Fibroblast of skin of back (primary cell): ENCODE data around the gene FAIM2.

Source experiments
- DNase-seq: peaks from one replicate; pipeline ENCODE4 v3.0.0-alpha.2; 2013

The FAIM2 gene

DNA sequence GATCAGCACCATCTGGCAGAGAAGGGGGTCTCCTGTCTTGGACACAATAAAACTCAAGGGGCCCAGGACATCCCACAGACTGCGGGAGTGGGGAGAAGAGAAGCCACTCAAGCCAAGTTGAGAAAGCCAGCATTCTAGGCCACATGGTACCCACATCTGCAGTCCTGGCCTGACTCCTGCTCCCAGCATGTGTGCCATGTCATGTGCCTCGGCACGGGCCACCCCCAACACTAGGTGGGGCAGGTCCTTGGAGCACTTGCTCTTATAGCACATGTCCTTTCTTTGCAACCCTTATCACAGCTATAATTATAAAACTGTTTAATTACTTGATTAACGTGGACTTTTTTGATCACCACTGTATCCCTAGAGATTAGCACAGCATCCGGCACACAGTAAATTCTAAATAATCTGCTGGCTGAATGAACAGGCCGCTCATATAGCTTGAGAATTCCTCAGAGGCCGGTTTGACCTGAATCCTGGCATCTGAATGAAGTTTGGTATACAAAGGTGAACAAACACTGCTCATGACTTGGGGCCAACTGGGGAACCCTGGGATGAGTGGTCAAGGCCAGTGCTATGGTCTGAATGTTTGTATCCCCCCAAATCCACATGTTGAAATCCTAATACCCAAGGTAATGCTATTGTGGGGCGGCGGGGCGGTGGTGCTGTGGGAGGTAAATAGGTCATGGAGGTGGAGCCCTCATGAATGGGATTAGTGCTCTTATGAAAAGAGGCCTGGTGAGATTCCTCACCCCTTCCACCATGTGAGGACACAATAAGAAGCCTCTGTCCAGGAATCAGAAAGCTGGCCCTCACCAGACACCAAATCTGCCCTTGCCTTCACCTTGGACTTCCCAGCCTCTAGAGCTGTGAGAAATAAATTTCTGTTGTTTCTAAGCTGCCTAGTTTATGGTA, 82.1 kb downstream of the FAIM2 start:
- DNase-seq, result no peak

DNA sequence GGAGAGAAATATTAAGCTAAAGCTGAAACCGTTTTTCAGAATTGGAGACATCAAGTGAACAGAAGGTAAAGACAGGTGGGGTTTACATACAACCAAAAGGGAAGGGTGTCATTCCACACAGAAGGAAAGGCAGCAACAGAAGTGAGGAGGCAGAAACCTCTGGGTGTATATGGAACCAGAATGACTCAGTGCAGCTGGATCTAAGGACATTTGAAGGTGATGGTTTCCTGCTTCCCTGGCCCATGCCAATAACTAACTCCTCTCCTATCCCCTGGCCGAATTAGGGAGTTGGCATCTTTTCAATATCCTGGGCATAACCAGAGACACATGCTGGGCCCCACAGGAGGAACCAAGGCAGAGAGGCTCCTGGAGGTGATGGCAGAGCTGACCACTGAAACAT, 83.9 kb downstream of the FAIM2 start:
- DNase-seq, result no peak

DNA sequence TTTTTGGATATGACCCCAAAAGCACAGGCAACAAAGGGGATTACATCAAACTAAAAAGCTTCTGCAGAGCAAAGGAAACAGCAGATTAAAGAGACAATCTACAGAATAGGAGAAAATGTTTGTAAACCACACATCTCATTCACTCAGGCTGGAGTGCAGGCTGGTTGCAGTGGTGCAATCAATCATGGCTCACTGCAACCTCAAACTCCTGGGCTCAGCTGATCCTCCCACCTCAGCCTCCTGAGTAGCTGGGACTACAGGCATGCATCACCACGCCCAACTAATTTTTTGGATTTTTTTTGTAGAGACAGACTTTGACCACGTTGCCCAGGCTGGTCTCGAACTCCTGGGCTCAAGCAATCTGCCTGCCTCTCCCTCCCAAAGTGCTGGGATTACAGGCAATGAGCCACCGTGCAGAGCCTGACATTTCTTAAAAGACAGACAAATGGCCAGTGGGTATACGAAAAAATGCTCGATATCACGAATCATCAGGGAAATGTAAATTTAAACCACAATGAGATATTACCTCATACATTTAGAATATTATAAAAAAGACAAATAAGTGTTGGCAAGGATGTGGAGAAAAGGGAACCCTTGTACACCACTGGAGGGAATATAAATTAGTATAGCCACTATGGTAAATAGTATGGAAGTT, 85.3 kb downstream of the FAIM2 start:
- peak; percentile 49 for DNase-seq
